Thoracic aorta (tissue), 2 donors: Measurements from ENCODE around the gene AEN. TPM values are rescaled to one million over a fixed set of nuclear protein-coding genes. Genes with fewer than 3 reads are reported as not detected.

ENCODE experiments used
- ATAC-seq: fragments of 150-250 bp; one replicate; pipeline ENCODE4 v1.8.0; 2017; ENCODE audit warnings: low read depth; ENCODE audit not compliant: insufficient number of reproducible peaks, low FRiP score
- DNase-seq: peaks from one replicate; pipeline ENCODE4 v3.0.0-alpha.2; 2020; ENCODE audit warnings: low spot score
- H3K27ac ChIP-seq, 2 donors: fragments of 200-600 bp; sonication (generic); 1 replicate in 1 of 2; 2 replicates in 1 of 2; pipeline ENCODE4 v1.5.1; 2016; ENCODE audit warnings: mild to moderate bottlenecking in 2 of 2, moderate library complexity in 2 of 2
- H3K27me3 ChIP-seq: fragments of 200-600 bp; sonication (generic); replicated peaks from 2 replicates; pipeline ENCODE4 v1.6.0; 2016; ENCODE audit warnings: mild to moderate bottlenecking; ENCODE audit not compliant: insufficient read depth
- H3K36me3 ChIP-seq: fragments of 200-600 bp; sonication (generic); one replicate; pipeline ENCODE4 v1.5.1; 2016
- H3K4me1 ChIP-seq, 2 donors: fragments of 200-600 bp; sonication (generic); 1 replicate in 1 of 2; 2 replicates in 1 of 2; pipeline versions ENCODE4 v1.5.1 to v1.6.0; 2016; ENCODE audit warnings: low read depth in 2 of 2, mild to moderate bottlenecking in 1 of 2; ENCODE audit not compliant: control insufficient read depth in 1 of 2
- H3K4me3 ChIP-seq: fragments of 200-600 bp; sonication (generic); 2 replicates; pipeline ENCODE4 v1.5.1; 2016; ENCODE audit warnings: mild to moderate bottlenecking
- H3K9me3 ChIP-seq: fragments of 200-600 bp; sonication (generic); 2 replicates; pipeline ENCODE4 v1.5.1; 2016
- total RNA-seq, 2 donors: library from RNA; depleted of rRNA; stranded (reverse); fragments of >200 nt; gene quantifications; one replicate each; pipeline versions ENCODE4 v1.1.0 to v1.2.3, GENCODE V29; 2016
- TF ChIP-seq, protein P1 (sequence below): fragments of 200-600 bp; sonication (generic); IDR thresholded peaks from one replicate; pipeline ENCODE4 v1.5.1; 2019; ENCODE audit warnings: antibody characterized with exemption

Gene AEN
- total RNA-seq, 2 donors from 2014 or later = 36.0 to 36.3 TPM

DNA sequence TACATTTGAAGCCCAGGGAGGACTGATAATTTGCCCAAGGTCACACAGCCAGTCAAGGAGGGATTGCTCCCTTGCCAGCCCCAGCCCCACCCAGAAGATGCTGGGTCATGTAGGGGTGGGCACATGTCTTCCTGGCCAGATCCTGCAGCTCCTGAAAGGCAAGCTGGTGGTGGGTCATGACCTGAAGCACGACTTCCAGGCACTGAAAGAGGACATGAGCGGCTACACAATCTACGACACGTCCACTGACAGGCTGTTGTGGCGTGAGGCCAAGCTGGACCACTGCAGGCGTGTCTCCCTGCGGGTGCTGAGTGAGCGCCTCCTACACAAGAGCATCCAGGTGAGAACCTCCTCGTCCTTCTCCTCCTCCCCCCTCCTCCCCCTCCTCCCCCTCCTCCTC, 30.8 kb downstream of the AEN start:
- Histone ChIP-seq H3K9me3 (no peaks in the 10 kb centered on the region), H3K27me3 (no peaks in the 10 kb centered on the region), H3K4me3 (no peak overlapping the region), H3K27ac (no peak overlapping the region), H3K36me3 (no peaks in the 10 kb centered on the region), H3K4me1 (no peaks in the 10 kb centered on the region)
- no peak for DNase-seq
- TF ChIP-seq, protein P1, sequence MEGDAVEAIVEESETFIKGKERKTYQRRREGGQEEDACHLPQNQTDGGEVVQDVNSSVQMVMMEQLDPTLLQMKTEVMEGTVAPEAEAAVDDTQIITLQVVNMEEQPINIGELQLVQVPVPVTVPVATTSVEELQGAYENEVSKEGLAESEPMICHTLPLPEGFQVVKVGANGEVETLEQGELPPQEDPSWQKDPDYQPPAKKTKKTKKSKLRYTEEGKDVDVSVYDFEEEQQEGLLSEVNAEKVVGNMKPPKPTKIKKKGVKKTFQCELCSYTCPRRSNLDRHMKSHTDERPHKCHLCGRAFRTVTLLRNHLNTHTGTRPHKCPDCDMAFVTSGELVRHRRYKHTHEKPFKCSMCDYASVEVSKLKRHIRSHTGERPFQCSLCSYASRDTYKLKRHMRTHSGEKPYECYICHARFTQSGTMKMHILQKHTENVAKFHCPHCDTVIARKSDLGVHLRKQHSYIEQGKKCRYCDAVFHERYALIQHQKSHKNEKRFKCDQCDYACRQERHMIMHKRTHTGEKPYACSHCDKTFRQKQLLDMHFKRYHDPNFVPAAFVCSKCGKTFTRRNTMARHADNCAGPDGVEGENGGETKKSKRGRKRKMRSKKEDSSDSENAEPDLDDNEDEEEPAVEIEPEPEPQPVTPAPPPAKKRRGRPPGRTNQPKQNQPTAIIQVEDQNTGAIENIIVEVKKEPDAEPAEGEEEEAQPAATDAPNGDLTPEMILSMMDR = no peak
- no peak for ATAC-seq

DNA sequence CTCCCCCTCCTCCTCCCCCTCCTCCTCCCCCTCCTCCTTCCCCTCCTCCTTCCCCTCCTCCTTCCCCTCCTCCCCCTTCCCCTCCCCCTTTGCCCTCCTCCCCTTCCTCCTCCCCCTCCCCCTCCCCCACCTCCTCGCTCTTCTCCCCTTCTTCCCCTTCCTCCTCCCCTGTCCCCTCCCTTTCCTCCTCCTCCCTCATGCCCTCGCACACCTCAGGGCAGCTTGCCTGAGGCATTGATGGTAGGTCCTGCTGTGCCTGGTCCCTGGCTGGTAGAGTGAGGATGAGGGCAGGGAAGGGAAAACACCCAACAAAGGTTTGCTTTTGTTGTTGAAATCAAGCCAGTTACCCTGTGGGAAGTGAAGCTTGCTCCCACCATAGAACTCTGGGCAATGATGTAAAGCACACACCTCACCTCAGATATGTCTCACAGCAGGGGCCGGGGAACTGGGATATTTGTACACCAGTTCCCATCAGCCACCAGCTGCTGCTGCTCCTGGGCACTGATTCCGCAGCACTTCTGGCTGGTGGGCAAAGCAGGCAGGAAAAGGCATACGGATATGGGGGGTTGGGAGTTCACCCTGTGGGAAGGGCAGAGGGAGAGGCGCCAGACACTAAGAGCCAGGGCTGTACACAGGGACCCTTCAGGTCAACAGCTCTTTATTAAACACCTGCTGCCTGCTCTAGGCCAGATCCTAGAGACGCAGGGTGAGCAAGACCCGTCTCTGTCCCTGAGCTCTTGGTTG, 31.5 kb downstream of the AEN start:
- TF ChIP-seq, protein P1 = no peak
- peaks cover 0 to 1% of the 10 kb centered on the region in 2 donors for H3K4me1 ChIP-seq
- ATAC-seq (no peak), DNase-seq (no peak)
- H3K27ac ChIP-seq = no peak overlapping the region
- H3K9me3 ChIP-seq = no peaks in the 10 kb centered on the region
- H3K4me3 ChIP-seq = no peak overlapping the region
- H3K36me3 ChIP-seq = no peaks in the 10 kb centered on the region
- no peaks in the 10 kb centered on the region for H3K27me3 ChIP-seq

DNA sequence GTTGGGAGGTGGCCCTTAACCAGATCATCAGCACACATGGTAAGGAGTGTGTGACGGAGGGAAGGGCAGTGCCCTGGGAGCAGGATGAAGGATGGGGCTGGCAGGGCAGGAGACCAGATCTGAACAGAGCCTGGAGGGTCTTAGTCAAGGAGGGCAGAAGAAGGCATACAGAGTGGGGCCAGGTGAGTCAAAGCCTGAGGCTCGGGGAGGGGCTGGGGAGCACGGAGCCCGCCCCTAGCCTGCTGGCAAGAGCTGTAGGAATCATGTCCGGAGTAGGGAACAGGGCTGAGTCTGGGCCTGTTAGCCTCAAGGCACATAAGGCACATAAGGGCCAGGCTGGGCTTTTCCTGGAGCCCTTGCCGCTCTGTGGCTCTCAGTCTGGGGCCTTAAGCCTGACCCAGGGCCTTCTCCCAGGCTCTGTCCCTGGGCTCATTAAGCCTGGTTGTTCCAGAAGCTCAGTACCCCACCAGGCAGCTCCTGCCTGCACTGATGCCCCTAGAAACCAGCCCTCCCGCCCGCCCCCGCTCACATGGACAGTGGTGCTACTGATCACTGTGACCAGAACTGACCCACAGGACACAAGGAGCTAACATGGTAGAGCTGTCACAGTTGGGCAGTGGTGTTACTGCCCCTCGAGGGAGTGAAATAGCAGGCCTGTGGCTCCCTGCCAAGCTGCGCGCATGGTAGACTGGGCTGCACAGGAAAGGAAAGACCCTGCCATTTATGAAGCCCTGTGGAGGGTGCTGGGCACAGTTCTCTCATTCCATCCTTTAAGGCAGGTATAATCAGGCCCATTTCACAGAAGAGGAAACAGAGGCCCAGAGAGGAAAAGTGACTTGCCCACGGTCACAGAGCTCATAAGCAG, 32.3 kb downstream of the AEN start:
- Histone ChIP-seq H3K9me3 (no peaks in the 10 kb centered on the region), H3K27ac (no peak overlapping the region), H3K36me3 (no peaks in the 10 kb centered on the region), H3K27me3 (no peaks in the 10 kb centered on the region), H3K4me1 (peaks cover 0 to 3% of the 10 kb centered on the region in 2 donors), H3K4me3 (no peak overlapping the region)
- ATAC-seq (no peak), DNase-seq (no peak)
- TF ChIP-seq, protein P1 = no peak

DNA sequence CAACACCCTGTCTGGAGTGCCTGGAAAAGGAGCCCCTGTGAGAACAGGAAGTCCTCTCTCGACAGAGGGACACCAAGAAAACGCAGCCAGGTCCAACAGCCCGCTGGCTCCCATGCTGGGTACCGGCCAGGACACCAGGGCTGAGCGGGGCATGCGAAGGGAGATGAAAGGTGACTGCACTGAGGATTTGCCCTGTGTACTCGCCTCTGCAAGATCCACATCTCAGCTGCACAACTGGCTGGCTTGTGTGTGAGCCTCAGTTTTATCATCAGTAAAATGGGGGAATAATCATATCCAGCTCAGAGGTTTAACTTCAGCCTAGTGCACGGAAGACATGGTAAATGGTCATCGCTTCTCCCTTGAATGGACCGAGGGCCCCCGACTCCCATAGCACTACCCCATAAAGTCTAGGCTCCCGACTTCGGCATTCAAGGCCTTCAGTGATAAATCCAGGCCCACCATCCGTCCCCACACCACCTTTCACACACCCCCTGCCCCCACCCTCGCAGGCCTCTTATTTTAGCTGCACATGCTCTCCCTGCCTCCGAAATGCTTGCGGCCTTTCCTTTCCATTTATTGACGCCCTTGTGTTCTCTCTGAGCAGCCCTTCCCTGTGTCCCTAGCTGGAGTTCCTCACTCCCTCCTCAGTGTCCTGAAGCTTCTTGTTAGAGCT, 33.4 kb downstream of the AEN start:
- H3K4me1 ChIP-seq = peaks cover 6 to 10% of the 10 kb centered on the region in 2 donors
- no peaks in the 10 kb centered on the region for H3K27me3 ChIP-seq
- no peak overlapping the region for H3K4me3 ChIP-seq
- H3K9me3 ChIP-seq = no peaks in the 10 kb centered on the region
- no peak overlapping the region for H3K27ac ChIP-seq
- DNase-seq (no peak), ATAC-seq (no peak)
- TF ChIP-seq, protein P1 = no peak
- no peaks in the 10 kb centered on the region for H3K36me3 ChIP-seq

DNA sequence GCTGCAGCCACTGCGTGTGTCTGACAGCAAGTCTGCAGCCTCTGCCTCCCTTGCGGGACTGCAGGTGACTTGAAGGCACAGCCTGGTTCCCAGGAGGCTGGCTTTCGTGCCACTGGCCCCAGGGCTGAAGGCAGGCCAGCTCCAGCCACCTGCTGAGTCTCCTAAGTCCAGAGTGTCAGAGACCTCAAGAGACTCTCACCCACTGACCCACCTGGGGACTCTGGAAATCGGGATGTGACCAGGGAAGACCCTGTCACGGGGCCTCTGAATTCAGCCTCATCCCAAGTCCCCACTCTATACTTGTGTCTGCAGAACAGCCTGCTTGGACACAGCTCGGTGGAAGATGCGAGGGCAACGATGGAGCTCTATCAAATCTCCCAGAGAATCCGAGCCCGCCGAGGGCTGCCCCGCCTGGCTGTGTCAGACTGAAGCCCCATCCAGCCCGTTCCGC, 34.0 kb downstream of the AEN start:
- H3K36me3 ChIP-seq = no peaks in the 10 kb centered on the region
- no peak overlapping the region for H3K4me3 ChIP-seq
- TF ChIP-seq, protein P1 = no peak
- no peaks in the 10 kb centered on the region for H3K9me3 ChIP-seq
- no peaks in the 10 kb centered on the region for H3K27me3 ChIP-seq
- DNase-seq (no peak), ATAC-seq (no peak)
- H3K27ac ChIP-seq = no peak overlapping the region
- peaks cover 10 to 16% of the 10 kb centered on the region in 2 donors for H3K4me1 ChIP-seq
